NT2/D1 (cell line): ENCODE data around the gene REXO1.

Experiments used
- SUZ12 ChIP-seq: IDR thresholded peaks from 2 replicates; pipeline ENCODE4 v1.6.1; 2011; ENCODE audit not compliant: insufficient read length, insufficient read depth; ENCODE audit errors: extremely low read depth
- YY1 ChIP-seq: IDR thresholded peaks from 2 replicates; pipeline ENCODE4 v1.6.1; 2011; ENCODE audit not compliant: insufficient read length, insufficient read depth
- ZNF274 ChIP-seq: IDR thresholded peaks from 2 replicates; pipeline ENCODE4 v1.6.1; 2011; ENCODE audit warnings: mild to moderate bottlenecking, low read depth, low read length

GRCh38 chr19:1843116-1843515 is 5.2 kb downstream of the REXO1 start:
- TF ChIP-seq YY1 (no peak), ZNF274 (no peak), SUZ12 (no peak)
